Large intestine (tissue), 3 donors: ENCODE data around the gene AGPAT4. TPM values are rescaled to one million over a fixed set of nuclear protein-coding genes. Genes with fewer than 3 reads are reported as not detected.
A peak's percentile ranks its signal among the peaks of the same experiment; 100 is the strongest.

Experiments
- DNase-seq, 2 donors: peaks; one replicate each; pipeline versions ENCODE4 v3.0.0 to v3.0.0-alpha.2; 2013
- H3K27ac ChIP-seq: one replicate; pipeline ENCODE4 v1.5.1; 2013; ENCODE audit warnings: low read length
- H3K27me3 ChIP-seq: 2 replicates; pipeline ENCODE4 v1.6.1; 2013; ENCODE audit warnings: low read length; ENCODE audit not compliant: control insufficient read depth, insufficient read depth
- H3K36me3 ChIP-seq: 2 replicates; pipeline ENCODE4 v1.6.1; 2013; ENCODE audit warnings: low read length; ENCODE audit not compliant: control insufficient read depth, insufficient read depth
- H3K4me1 ChIP-seq: one replicate; pipeline ENCODE4 v1.6.1; 2013; ENCODE audit warnings: low read length; ENCODE audit not compliant: control insufficient read depth, insufficient read depth
- H3K4me3 ChIP-seq: one replicate; pipeline ENCODE4 v1.5.1; 2013; ENCODE audit warnings: low read length
- H3K9me3 ChIP-seq: one replicate; pipeline ENCODE4 v1.6.1; 2013; ENCODE audit warnings: mild to moderate bottlenecking, low read depth, low read length, moderate library complexity; ENCODE audit not compliant: control insufficient read depth
- WGBS: methylation state at CpG from one replicate; pipeline ENCODE4 v1.1.5; 2013; ENCODE audit warnings: low lambda C conversion rate; ENCODE audit not compliant: insufficient coverage; 5-methylcytosine and 5-hydroxymethylcytosine counted together
- polyA plus RNA-seq: library from polyadenylated mRNA; unstranded; fragments of 120-200 nt; gene quantifications from one replicate; pipeline ENCODE4 v1.2.1, GENCODE V29; 2013

The AGPAT4 gene
- polyA plus RNA-seq, 1 donor = 6.8 TPM

DNA sequence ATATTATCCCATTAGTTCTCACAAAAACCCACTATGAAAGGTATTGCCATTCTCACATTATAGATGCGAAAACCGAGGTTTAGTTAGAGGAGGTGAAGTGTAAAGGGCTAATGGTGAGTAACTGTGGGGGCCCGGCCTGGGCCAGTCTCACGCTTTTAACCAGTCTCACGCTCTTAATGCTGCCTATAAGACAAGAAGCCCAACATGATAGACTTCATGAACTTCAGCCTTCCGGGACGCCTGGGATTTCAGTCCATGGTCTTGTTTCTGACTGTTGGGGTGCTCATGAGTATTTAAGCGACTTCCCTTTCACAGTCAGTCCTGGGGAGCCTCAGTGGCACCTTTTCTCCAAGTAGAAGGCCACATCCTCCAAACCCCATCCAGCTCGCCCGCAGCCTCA lies 31.7 kb downstream of the AGPAT4 start:
- Histone ChIP-seq H3K27me3 (no peaks in the 10 kb centered on the region), H3K36me3 (no peaks in the 10 kb centered on the region), H3K4me1 (no peaks in the 10 kb centered on the region), H3K9me3 (no peaks in the 10 kb centered on the region), H3K27ac (no peak overlapping the region), H3K4me3 (no peak overlapping the region)
- DNase-seq = no peak
- no CpG with 5 or more reads among the region's 10 CpGs for WGBS

DNA sequence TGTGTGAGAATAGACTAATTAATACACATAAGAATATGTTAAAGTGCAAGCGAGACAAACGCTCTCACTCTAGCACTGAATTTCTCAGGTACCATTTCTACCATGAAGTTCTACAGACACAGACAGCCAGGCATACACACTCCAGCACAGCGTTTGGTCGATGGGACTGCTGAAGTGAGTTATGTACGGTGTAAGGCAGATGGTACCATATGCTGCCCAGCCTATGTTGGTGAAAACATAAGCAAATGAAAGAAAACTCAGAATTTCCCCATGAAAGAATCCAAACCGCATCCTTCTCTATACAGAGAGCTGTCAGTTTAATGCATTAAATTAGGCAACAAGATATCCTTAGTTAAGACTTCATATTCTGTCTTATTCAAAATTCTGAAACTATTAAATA lies 34.9 kb downstream of the AGPAT4 start:
- H3K4me3 ChIP-seq = no peak overlapping the region
- H3K27ac ChIP-seq = no peak overlapping the region
- no peaks in the 10 kb centered on the region for H3K9me3 ChIP-seq
- H3K27me3 ChIP-seq = no peaks in the 10 kb centered on the region
- H3K4me1 ChIP-seq = no peaks in the 10 kb centered on the region
- WGBS = no CpG with 5 or more reads among the region's 6 CpGs
- no peaks in the 10 kb centered on the region for H3K36me3 ChIP-seq
- DNase-seq = no peak

DNA sequence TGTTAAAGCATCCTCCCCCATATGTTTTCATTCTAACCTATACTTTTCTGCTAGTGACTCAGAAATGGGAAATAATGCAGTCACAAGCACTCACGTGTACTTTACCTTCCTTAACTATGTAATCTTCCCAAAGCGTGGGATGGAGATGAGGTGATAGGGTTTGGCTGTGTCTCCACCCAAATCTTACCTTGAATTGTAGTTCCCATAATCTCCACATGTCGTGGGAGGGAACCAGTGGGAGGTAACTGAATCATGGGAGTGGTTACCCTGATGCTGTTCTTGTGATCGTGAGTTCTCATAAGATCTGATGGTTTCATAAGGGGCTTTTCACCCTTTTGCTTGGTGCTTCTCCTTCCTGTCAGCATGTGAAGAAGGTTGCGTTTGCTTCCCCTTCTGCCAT lies 35.4 kb downstream of the AGPAT4 start:
- no peaks in the 10 kb centered on the region for H3K9me3 ChIP-seq
- no peaks in the 10 kb centered on the region for H3K36me3 ChIP-seq
- H3K4me3 ChIP-seq = no peak overlapping the region
- H3K27ac ChIP-seq = no peak overlapping the region
- no peaks in the 10 kb centered on the region for H3K4me1 ChIP-seq
- no peaks in the 10 kb centered on the region for H3K27me3 ChIP-seq
- DNase-seq = no peak
- no CpG with 5 or more reads among the region's 5 CpGs for WGBS

DNA sequence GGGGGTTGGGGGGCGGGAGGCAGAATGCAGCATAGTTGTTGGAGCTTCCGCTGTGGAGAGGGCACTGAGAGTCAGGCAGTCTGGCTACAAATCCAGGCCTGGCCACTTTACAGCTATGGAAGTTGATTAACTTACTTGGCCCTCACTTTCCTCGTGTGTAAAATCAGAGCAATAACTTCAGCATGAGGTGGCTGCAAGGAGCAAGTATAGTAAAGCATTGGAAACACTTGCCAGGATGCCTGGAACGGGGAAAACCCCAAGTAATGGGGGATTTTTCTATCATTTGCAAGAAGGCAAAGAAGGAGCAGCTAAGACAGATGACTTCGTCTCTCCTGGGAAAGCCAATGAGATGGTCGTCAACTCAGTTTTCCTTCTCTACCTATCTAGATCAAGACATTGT lies 35.8 kb downstream of the AGPAT4 start:
- Histone ChIP-seq H3K9me3 (no peaks in the 10 kb centered on the region), H3K27me3 (no peaks in the 10 kb centered on the region), H3K36me3 (no peaks in the 10 kb centered on the region), H3K4me3 (no peak overlapping the region), H3K27ac (no peak overlapping the region), H3K4me1 (no peaks in the 10 kb centered on the region)
- 100% methylated on average over 1 of the region's 6 CpGs for WGBS
- DNase-seq = no peak

DNA sequence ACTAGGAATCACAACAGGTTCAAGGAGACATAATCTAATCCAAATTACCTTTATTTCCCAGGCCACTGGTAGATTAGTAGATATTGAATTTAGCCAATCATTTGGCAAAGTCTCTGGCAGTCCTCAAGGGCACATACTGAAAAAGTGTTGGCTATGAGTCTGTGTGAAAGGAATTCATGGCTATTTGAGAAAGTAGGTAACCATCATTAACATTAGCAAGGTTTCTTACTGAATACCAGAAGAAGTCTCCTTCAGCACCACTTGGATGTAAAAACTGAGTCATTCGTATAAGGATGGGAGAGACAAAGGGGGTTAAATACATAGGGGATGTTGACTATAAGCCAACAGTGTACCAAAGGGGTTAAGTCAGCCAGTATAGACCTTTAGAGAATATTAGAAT lies 36.7 kb downstream of the AGPAT4 start:
- no CpG with 5 or more reads among the region's 1 CpG for WGBS
- H3K36me3 ChIP-seq = no peaks in the 10 kb centered on the region

DNA sequence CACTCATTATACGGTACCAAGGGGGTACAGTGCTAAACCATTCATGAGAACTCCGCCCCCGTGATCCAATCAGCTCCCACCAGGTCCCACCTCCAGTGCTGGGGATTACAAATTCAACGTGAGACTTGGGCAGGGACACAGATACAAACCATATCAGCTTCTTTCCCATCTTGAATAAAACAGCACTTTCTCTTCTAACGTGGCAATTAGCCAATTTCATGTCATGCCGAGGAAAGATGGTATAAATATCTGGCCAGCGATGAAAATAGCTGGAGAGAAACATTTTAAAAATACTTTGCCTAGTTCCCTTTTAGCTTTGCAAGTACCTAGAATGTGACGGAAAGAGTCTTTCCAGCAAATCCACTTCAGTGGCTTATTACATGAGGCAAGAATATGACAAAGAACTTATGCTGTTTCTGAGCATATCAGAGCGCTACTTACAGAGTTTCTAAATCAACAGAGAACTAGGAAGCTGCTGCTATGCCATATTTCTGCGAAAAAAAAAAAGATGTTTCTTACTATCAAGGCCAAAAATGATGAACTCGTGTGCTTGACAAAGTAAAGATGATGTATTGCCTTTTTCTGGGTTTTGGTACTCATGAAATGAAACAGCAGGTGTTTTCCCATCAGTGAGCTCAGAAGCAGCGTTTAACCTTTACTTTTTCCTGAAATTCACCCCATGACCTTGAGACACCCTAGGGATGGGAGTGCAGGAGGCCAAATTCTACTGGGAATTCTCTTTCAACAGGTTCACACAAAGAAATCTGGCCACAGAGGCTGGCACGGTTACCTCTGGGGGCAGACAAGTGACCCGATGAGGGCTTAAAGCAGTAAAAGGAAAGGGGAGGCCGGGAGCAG lies 37.9 kb downstream of the AGPAT4 start:
- Histone ChIP-seq H3K36me3 (no peaks in the 10 kb centered on the region), H3K27ac (no peak overlapping the region), H3K4me1 (no peaks in the 10 kb centered on the region), H3K4me3 (no peak overlapping the region), H3K27me3 (no peaks in the 10 kb centered on the region), H3K9me3 (peaks cover 3% of the 10 kb centered on the region)
- 93% methylated on average over 3 of the region's 15 CpGs for WGBS
- DNase-seq = peak in 1 of 2 donors; percentile 14

More for the DNA sequence above, 36.7 kb downstream of the AGPAT4 start:
- DNase-seq = no peak
- Histone ChIP-seq H3K9me3 (peaks cover 3% of the 10 kb centered on the region), H3K4me1 (no peaks in the 10 kb centered on the region), H3K27ac (no peak overlapping the region), H3K27me3 (no peaks in the 10 kb centered on the region), H3K4me3 (no peak overlapping the region)

DNA sequence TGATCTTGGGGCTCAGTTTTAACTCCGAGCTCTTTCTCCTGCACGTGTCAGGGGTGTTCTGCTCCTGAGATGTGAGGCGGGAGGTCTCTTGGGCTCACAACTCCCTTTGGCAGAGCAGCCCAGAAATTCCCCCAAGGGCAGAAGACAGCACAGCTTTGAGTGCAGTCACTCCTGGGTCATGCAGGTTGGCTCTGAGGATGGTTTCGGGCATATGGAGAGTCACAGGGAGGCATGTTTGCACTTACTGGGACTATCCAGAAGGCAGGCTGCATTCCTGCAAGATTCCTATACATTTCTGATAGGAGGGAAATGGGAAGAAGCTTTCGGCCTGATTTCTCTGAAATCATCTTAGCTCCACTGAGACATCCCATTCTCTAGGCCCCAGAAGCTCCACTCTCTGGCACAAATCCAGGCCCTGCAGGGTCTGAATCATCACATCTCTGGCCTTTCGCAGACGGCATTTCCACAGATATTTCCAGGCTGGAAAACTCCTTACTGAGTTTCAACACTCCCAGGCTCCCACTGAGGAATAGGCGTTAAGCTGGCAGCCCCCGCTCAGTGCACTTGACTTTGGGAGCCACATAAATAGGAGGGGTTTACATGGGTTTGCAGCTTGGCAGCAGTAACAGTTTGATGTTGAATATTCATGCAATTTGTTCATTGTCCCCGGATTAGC lies 39.7 kb downstream of the AGPAT4 start:
- H3K27ac ChIP-seq = no peak overlapping the region
- no peaks in the 10 kb centered on the region for H3K27me3 ChIP-seq
- H3K9me3 ChIP-seq = peaks cover 3% of the 10 kb centered on the region
- peaks cover 6% of the 10 kb centered on the region for H3K4me1 ChIP-seq
- H3K4me3 ChIP-seq = no peak overlapping the region
- no CpG with 5 or more reads among the region's 10 CpGs for WGBS
- H3K36me3 ChIP-seq = no peaks in the 10 kb centered on the region
- peak in 1 of 2 donors; percentile 18 for DNase-seq

DNA sequence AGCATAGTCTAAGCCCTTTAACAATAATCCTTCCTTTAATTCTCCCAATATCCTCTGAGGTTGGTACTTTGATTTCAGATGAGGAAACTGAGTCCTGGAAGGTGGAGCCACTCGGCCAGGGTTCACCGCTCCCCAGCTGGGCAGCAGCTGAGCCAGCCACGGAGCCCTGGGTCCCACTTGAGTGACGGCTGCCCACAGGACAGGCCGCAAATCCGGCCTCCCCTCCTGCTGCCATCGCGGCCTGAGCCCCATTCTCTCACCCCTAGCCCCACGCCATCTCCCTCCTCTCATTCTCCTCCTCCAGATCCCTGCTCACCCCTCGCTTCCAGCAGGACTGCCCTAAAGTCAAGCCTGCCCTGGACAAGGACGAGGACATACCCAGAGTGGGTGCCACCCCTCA lies 41.4 kb downstream of the AGPAT4 start:
- H3K9me3 ChIP-seq = peaks cover 3% of the 10 kb centered on the region
- H3K36me3 ChIP-seq = no peaks in the 10 kb centered on the region
- 83% methylated on average over 1 of the region's 11 CpGs for WGBS
- H3K27me3 ChIP-seq = no peaks in the 10 kb centered on the region
- H3K27ac ChIP-seq = no peak overlapping the region
- peaks cover 11% of the 10 kb centered on the region for H3K4me1 ChIP-seq
- H3K4me3 ChIP-seq = no peak overlapping the region
- DNase-seq = no peak

DNA sequence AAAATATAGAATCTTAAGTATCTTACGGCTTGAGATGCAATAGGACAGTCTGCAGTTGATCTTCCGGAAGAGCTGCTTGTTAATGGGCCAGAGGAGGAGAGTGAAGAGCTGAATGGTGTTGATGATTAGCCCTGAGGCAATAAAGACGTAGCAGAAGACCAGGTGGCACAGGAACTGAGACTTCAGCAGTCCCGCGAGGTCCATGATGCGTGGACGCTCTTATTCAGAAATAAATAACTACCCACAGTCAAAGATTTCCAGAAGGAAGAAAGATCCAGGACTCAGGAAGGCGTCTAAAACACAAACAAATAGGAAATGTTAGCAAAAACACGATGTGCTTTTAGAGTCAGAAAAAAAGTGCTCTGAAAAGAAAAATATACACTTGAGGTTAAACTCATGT lies 41.9 kb downstream of the AGPAT4 start:
- DNase-seq = no peak
- H3K27ac ChIP-seq = no peak overlapping the region
- no peaks in the 10 kb centered on the region for H3K27me3 ChIP-seq
- peaks cover 11% of the 10 kb centered on the region for H3K4me1 ChIP-seq
- peaks cover 3% of the 10 kb centered on the region for H3K9me3 ChIP-seq
- H3K4me3 ChIP-seq = no peak overlapping the region
- no peaks in the 10 kb centered on the region for H3K36me3 ChIP-seq
- no CpG with 5 or more reads among the region's 9 CpGs for WGBS

DNA sequence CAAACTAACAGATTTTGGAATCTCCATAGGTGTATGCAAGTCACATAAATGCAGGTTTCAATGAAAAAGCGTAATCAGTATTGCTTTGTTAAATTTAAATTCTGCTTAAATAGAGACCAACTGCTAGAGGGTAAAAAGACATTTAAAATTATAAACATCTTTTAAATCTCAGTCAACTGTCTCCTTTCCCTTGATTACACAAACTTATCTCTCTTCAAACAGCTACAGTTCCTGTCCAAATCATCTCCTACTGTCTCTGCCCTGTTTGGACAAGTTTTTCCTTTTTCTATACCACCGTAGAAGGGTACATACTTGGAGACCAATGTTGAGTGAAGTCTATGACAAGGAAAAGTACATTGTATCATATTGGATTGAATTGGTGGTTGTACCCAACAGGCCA lies 43.5 kb downstream of the AGPAT4 start:
- H3K27me3 ChIP-seq = no peaks in the 10 kb centered on the region
- H3K4me3 ChIP-seq = no peak overlapping the region
- peaks cover 11% of the 10 kb centered on the region for H3K4me1 ChIP-seq
- H3K27ac ChIP-seq = no peak overlapping the region
- WGBS = 100% methylated on average over 1 of the region's 2 CpGs
- H3K36me3 ChIP-seq = no peaks in the 10 kb centered on the region
- DNase-seq = no peak
- peaks cover 3% of the 10 kb centered on the region for H3K9me3 ChIP-seq
